Endothelial cell (in vitro differentiated cells): Measurements from ENCODE around the gene ABHD4. TPM values are rescaled to one million over a fixed set of nuclear protein-coding genes. Genes with fewer than 3 reads are reported as not detected.

Source experiments
- DNase-seq: peaks from one replicate; pipeline ENCODE4 v3.0.0; 2021; ENCODE audit warnings: low spot score
- H3K27ac Mint-ChIP-seq: one replicate; pipeline ENCODE4 v1.8.0; 2021; ENCODE audit warnings: mixed read lengths, inconsistent platforms; ENCODE audit not compliant: unreplicated experiment
- H3K27me3 Mint-ChIP-seq: one replicate; pipeline ENCODE4 v1.8.0; 2021; ENCODE audit warnings: mild to moderate bottlenecking, moderate library complexity, mixed read lengths, inconsistent platforms; ENCODE audit not compliant: unreplicated experiment
- H3K36me3 Mint-ChIP-seq: one replicate; pipeline ENCODE4 v1.8.0; 2021; ENCODE audit warnings: mild to moderate bottlenecking, low read depth, mixed read lengths, inconsistent platforms; ENCODE audit not compliant: unreplicated experiment
- H3K4me1 Mint-ChIP-seq: one replicate; pipeline ENCODE4 v1.8.0; 2021; ENCODE audit warnings: mild to moderate bottlenecking, mixed read lengths, inconsistent platforms; ENCODE audit not compliant: unreplicated experiment
- H3K4me3 Mint-ChIP-seq: one replicate; pipeline ENCODE4 v1.8.0; 2021; ENCODE audit warnings: mild to moderate bottlenecking, mixed read lengths, inconsistent platforms; ENCODE audit not compliant: unreplicated experiment
- H3K9me3 Mint-ChIP-seq: one replicate; pipeline ENCODE4 v1.8.0; 2021; ENCODE audit warnings: mixed read lengths, inconsistent platforms; ENCODE audit not compliant: unreplicated experiment
- CTCF ChIP-seq: fragments of 200-600 bp; sonication (generic); IDR thresholded peaks from one replicate; pipeline ENCODE4 v1.5.0; 2021; ENCODE audit warnings: antibody characterized with exemption; ENCODE audit not compliant: unreplicated experiment
- total RNA-seq: library from RNA; stranded (reverse); fragmentation: NEBNext Ultra II Directional; extraction: Animal tissue kit (Norgen Biotek cat#: 25700); gene quantifications from one replicate; pipeline ENCODE4 v1.2.1, GENCODE V29; 2021; ENCODE audit not compliant: unreplicated experiment

ABHD4 gene
- total RNA-seq, 1 donor from 2014 or later = 77.7 TPM

- peak overlapping the region; percentile 32 for H3K4me3 Mint-ChIP-seq
- DNase-seq = no peak
- H3K27ac Mint-ChIP-seq = no peak overlapping the region
Observed at GRCh38 chr14:22555384-22556011, 42.6 kb upstream of the ABHD4 start.

GRCh38 chr14:22556021-22556989 lies 41.8 kb upstream of the ABHD4 start:
- Mint-ChIP-seq H3K36me3 (peaks cover 4% of the 10 kb centered on the region), H3K4me1 (peaks cover 61% of the 10 kb centered on the region), H3K9me3 (no peaks in the 10 kb centered on the region), H3K27me3 (peaks cover 15% of the 10 kb centered on the region), H3K4me3 (peak overlapping the region; percentile 32), H3K27ac (peak overlapping the region; percentile 67)
- TF ChIP-seq CTCF = no peak
- no peak for DNase-seq

More at GRCh38 chr14:22555384-22556011, 42.6 kb upstream of the ABHD4 start:
- H3K9me3 Mint-ChIP-seq = no peaks in the 10 kb centered on the region
- TF ChIP-seq CTCF = no peak
- peaks cover 4% of the 10 kb centered on the region for H3K36me3 Mint-ChIP-seq
- H3K4me1 Mint-ChIP-seq = peaks cover 61% of the 10 kb centered on the region
- peaks cover 12% of the 10 kb centered on the region for H3K27me3 Mint-ChIP-seq

GRCh38 chr14:22556990-22557623 lies 41.0 kb upstream of the ABHD4 start:
- DNase-seq = peak; percentile 91
- no peaks in the 10 kb centered on the region for H3K9me3 Mint-ChIP-seq
- H3K27ac Mint-ChIP-seq = peak overlapping the region; percentile 88
- peaks cover 61% of the 10 kb centered on the region for H3K4me1 Mint-ChIP-seq
- peak; percentile 100 for TF ChIP-seq CTCF
- H3K36me3 Mint-ChIP-seq = peaks cover 4% of the 10 kb centered on the region
- H3K27me3 Mint-ChIP-seq = peaks cover 12% of the 10 kb centered on the region
- H3K4me3 Mint-ChIP-seq = peak overlapping the region; percentile 71

GRCh38 chr14:22557846-22558220 lies 40.3 kb upstream of the ABHD4 start:
- H3K4me3 Mint-ChIP-seq = peak overlapping the region; percentile 71
- peak overlapping the region; percentile 88 for H3K27ac Mint-ChIP-seq

More at GRCh38 chr14:22557846-22558220, 40.3 kb upstream of the ABHD4 start:
- Mint-ChIP-seq H3K4me1 (peaks cover 55% of the 10 kb centered on the region), H3K36me3 (peaks cover 4% of the 10 kb centered on the region), H3K27me3 (peaks cover 12% of the 10 kb centered on the region), H3K9me3 (no peaks in the 10 kb centered on the region)
- TF ChIP-seq CTCF = no peak
- no peak for DNase-seq
